Heart right ventricle (tissue), 16 donors: ENCODE measurements around the gene HFE. TPM values are rescaled to one million over a fixed set of nuclear protein-coding genes. Genes with fewer than 3 reads are reported as not detected.

Experiments used
- ATAC-seq, 8 donors: fragments of 200-7000 bp; cut with Tn5 transposase; one replicate each; pipeline ENCODE4 v1.9.1; 2020; ENCODE audit warnings: mild to moderate bottlenecking in 8 of 8, moderate library complexity in 8 of 8, moderate number of reproducible peaks in 1 of 8
- DNase-seq, 2 donors: peaks; one replicate each; pipeline ENCODE4 v3.0.0-alpha.2; 2020
- H3K27ac ChIP-seq, 10 donors: fragments of 200-600 bp; sonication (generic) in 2 of 10; one replicate each; pipeline versions ENCODE4 v1.5.0 to v1.8.0; 2020 to 2022; ENCODE audit warnings: mild to moderate bottlenecking in 3 of 10
- H3K27me3 ChIP-seq, 7 donors: fragments of 200-600 bp; one replicate each; pipeline ENCODE4 v1.8.0; 2021 to 2022; ENCODE audit warnings: mild to moderate bottlenecking in 2 of 7
- H3K36me3 ChIP-seq, 9 donors: fragments of 200-600 bp; sonication (generic) in 1 of 9; one replicate each; pipeline versions ENCODE4 v1.5.0 to v1.8.0; 2020 to 2022; ENCODE audit warnings: mild to moderate bottlenecking in 2 of 9
- H3K4me1 ChIP-seq, 9 donors: fragments of 200-600 bp; sonication (generic) in 1 of 9; one replicate each; pipeline versions ENCODE4 v1.5.0 to v1.8.0; 2020 to 2022; ENCODE audit warnings: mild to moderate bottlenecking in 4 of 9
- H3K4me3 ChIP-seq, 10 donors: fragments of 200-600 bp; sonication (generic) in 2 of 10; one replicate each; pipeline versions ENCODE4 v1.5.0 to v1.8.0; 2020 to 2022; ENCODE audit warnings: mild to moderate bottlenecking in 7 of 10, moderate library complexity in 2 of 10
- H3K9me3 ChIP-seq, 11 donors: fragments of 200-600 bp in 10 of 11; sonication (generic) in 2 of 11; one replicate each; pipeline versions ENCODE4 v1.5.0 to v1.8.0; 2013 to 2022; ENCODE audit warnings: mild to moderate bottlenecking in 2 of 11, control low read depth in 1 of 11, moderate library complexity in 1 of 11
- WGBS, 2 donors: extraction: QIAGEN DNeasy Blood & Tissue Kit; methylation state at CpG; one replicate each; pipeline ENCODE4 v1.1.7; 2013; ENCODE audit warnings: inconsistent platforms in 1 of 2; 5-methylcytosine and 5-hydroxymethylcytosine counted together
- intact Hi-C, 10 donors: fragments of 100-400 bp; cut with DNase I; formaldehyde crosslinking; loops; one replicate each; pipeline versions ENCODE4 v1.11.1 to v1.14.2; 2022
- polyA plus RNA-seq, 2 donors: library from polyadenylated mRNA; stranded (reverse); fragments of 200-250 nt; gene quantifications; one replicate each; pipeline ENCODE4 v1.2.3, GENCODE V29; 2013
- total RNA-seq, 10 donors: library from RNA; stranded (reverse); fragmentation: NEBNext Ultra II Directional in 3 of 10; extraction: Animal tissue kit (Norgen Biotek cat#: 25700) in 3 of 10; gene quantifications; one replicate each; pipeline versions ENCODE4 v1.2.1 to v1.2.4, GENCODE V29; 2021 to 2023
- TF ChIP-seq, protein P1 (sequence below), 9 donors: fragments of 200-600 bp; sonication (generic) in 2 of 9; IDR thresholded peaks; one replicate each; pipeline versions ENCODE4 v1.5.0 to v1.8.0; 2021 to 2022; ENCODE audit warnings: antibody characterized with exemption in 9 of 9, mild to moderate bottlenecking in 5 of 9, moderate library complexity in 1 of 9
- donor health status: Arrhythmogenic right ventricular cardiomyopathy.
- donor health status: ischemic (EF 13 %, LVEDD 7.1; RV severe dilation, severe dysfunction).
- donor health status: healthy with polysubstance abuse.
- donor health status: DM: no; HTN: yes; CAD: no.
- donor health status: DM: no; HTN: no; CAD: no.
- donor health status: ischemic (EF 25% LVEDD 6.9; RV normal size, moderate dysfunction).
- donor health status: ischemic (EF 25% LVEDD 5.7; RV mildly dilated, moderate dysfunction).
- donor health status: healthy.
- donor health status: DM: yes; HTN: yes; CAD: no.
- donor health status: Ischemic cardiomyopathy.
- donor health status: ischemic (EF 35%, LVEDD 5.7; RV mildly dilated, moderate dysfunction).
- donor health status: nonischemic (EF 11% LVEDD 7.7; RV severe dilation, severe dysfunction).
- donor health status: DM: yes; HTN: yes; CAD: no.
- donor health status: PGD.
- donor health status: ischemic (EF 29% LVEDD 5.4; RV normal size, mild dysfunction).
- donor health status: nonischemic (EF 23%, LVEDD 6.1; RV moderate dilation, normal function).

Gene HFE
- total and polyA plus RNA-seq, 12 donors, result 1.4 to 7.7 (median 3.9) TPM

- ATAC-seq (no peak), DNase-seq (no peak)
- Histone ChIP-seq H3K27ac (no peak overlapping the region), H3K4me1 (peaks cover 0 to 69% (median 30%) of the 10 kb centered on the region in 9 donors), H3K9me3 (no peaks in the 10 kb centered on the region), H3K36me3 (peaks cover 0 to 73% (median 12%) of the 10 kb centered on the region in 9 donors), H3K4me3 (no peak overlapping the region), H3K27me3 (no peaks in the 10 kb centered on the region)
- 92 to 95% methylated on average over 1 of the region's 1 CpG for WGBS, 2 donors
- intact Hi-C loops, result loop anchor here in 4 of 10 donors (10.0 kb wide), 5 partner anchors 65 to 1345 kb away; partner anchors contain the start of gene ZNF184 (in 1 of the 4)
- TF ChIP-seq, protein P1, sequence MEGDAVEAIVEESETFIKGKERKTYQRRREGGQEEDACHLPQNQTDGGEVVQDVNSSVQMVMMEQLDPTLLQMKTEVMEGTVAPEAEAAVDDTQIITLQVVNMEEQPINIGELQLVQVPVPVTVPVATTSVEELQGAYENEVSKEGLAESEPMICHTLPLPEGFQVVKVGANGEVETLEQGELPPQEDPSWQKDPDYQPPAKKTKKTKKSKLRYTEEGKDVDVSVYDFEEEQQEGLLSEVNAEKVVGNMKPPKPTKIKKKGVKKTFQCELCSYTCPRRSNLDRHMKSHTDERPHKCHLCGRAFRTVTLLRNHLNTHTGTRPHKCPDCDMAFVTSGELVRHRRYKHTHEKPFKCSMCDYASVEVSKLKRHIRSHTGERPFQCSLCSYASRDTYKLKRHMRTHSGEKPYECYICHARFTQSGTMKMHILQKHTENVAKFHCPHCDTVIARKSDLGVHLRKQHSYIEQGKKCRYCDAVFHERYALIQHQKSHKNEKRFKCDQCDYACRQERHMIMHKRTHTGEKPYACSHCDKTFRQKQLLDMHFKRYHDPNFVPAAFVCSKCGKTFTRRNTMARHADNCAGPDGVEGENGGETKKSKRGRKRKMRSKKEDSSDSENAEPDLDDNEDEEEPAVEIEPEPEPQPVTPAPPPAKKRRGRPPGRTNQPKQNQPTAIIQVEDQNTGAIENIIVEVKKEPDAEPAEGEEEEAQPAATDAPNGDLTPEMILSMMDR (IDR thresholded peaks at IDR 0.05), result no peak
Observed at GRCh38 chr6:26129656-26130055, 42.4 kb downstream of the HFE start.

- WGBS, 2 donors, result 98 to 99% methylated on average over 6 of the region's 6 CpGs
- H3K27me3 ChIP-seq, result no peaks in the 10 kb centered on the region
- no peak for ATAC-seq
- intact Hi-C loops, result no loop called here
- peaks cover 0 to 73% (median 12%) of the 10 kb centered on the region in 9 donors for H3K36me3 ChIP-seq
- no peaks in the 10 kb centered on the region for H3K9me3 ChIP-seq
- no peak overlapping the region for H3K4me3 ChIP-seq
- no peak for DNase-seq
- H3K4me1 ChIP-seq, result peaks cover 0 to 80% (median 34%) of the 10 kb centered on the region in 9 donors
- no peak overlapping the region for H3K27ac ChIP-seq
- TF ChIP-seq, protein P1 (IDR thresholded peaks at IDR 0.05), result no peak
Observed at GRCh38 chr6:26130581-26131249, 43.5 kb downstream of the HFE start.

- DNase-seq (no peak), ATAC-seq (no peak)
- Histone ChIP-seq H3K27ac (no peak overlapping the region), H3K27me3 (no peaks in the 10 kb centered on the region), H3K4me3 (no peak overlapping the region), H3K4me1 (peaks cover 0 to 84% (median 30%) of the 10 kb centered on the region in 9 donors), H3K36me3 (peaks cover 0 to 75% (median 12%) of the 10 kb centered on the region in 9 donors), H3K9me3 (no peaks in the 10 kb centered on the region)
- intact Hi-C loops, result no loop called here
- TF ChIP-seq, protein P1 (IDR thresholded peaks at IDR 0.05), result no peak
- WGBS, 2 donors, result 76 to 77% methylated on average over 3 of the region's 3 CpGs
Observed at GRCh38 chr6:26131618-26132017, 44.4 kb downstream of the HFE start.

GRCh38 chr6:26133730-26134129 lies 46.5 kb downstream of the HFE start:
- no peak overlapping the region for H3K27ac ChIP-seq
- H3K4me1 ChIP-seq, result peaks cover 0 to 63% (median 11%) of the 10 kb centered on the region in 9 donors
- no peaks in the 10 kb centered on the region for H3K9me3 ChIP-seq
- ATAC-seq (no peak), DNase-seq (no peak)
- no peak overlapping the region for H3K4me3 ChIP-seq
- WGBS, 2 donors, result 91 to 93% methylated on average over 2 of the region's 2 CpGs
- peaks cover 0 to 78% (median 8%) of the 10 kb centered on the region in 9 donors for H3K36me3 ChIP-seq
- intact Hi-C loops, result no loop called here
- no peaks in the 10 kb centered on the region for H3K27me3 ChIP-seq
- TF ChIP-seq, protein P1 (IDR thresholded peaks at IDR 0.05), result no peak
